Activated CD4-positive, CD25-positive, alpha-beta regulatory T cell treated with anti-CD3 and anti-CD28 coated beads, Interleukin-2, amount 50 U/mL, for 16 hours (primary cell): ENCODE results near the gene FSCB.
"Not testable (repeated sequence)": the region's sequence is repeated elsewhere in the genome, so short reads cannot be mapped to it uniquely, and the experiment has no call there.

Experiments used
- DNase-seq: peaks from one replicate; pipeline ENCODE4 v3.0.0-alpha.2; 2020; ENCODE audit warnings: low read depth, low spot score

FSCB gene

GRCh38 chr14:44507183-44507582 is at the start of gene FSCB:
Gene FSCB (minus strand): TSS chr14:44507283. CDS start chr14:44506987, 296 bp downstream.
- no peak for DNase-seq

- no peak for DNase-seq
Observed at GRCh38 chr14:44531658-44532057, 24.6 kb upstream of the FSCB start.

- DNase-seq: no peak
Observed at GRCh38 chr14:44530475-44530874, 23.4 kb upstream of the FSCB start.

GRCh38 chr14:44529026-44529425 is 21.9 kb upstream of the FSCB start:
- no peak for DNase-seq

GRCh38 chr14:44528180-44528579 is 21.1 kb upstream of the FSCB start:
- no peak for DNase-seq

- DNase-seq: no peak
Observed at GRCh38 chr14:44525237-44525636, 18.2 kb upstream of the FSCB start.

- not testable (repeated sequence) for DNase-seq
Observed at GRCh38 chr14:44515668-44516067, 8.6 kb upstream of the FSCB start.

- no peak for DNase-seq
Observed at GRCh38 chr14:44508834-44509233, 1.8 kb upstream of the FSCB start.

GRCh38 chr14:44505588-44505987 is 1.5 kb downstream of the FSCB start:
- no peak for DNase-seq

- DNase-seq: no peak
Observed at GRCh38 chr14:44497148-44497547, 9.9 kb downstream of the FSCB start.

GRCh38 chr14:44494137-44494536 is 12.9 kb downstream of the FSCB start:
- no peak for DNase-seq

- DNase-seq: no peak
Observed at GRCh38 chr14:44490966-44491365, 16.1 kb downstream of the FSCB start.

GRCh38 chr14:44477953-44478352 is 29.1 kb downstream of the FSCB start:
- no peak for DNase-seq

GRCh38 chr14:44468771-44469170 is 38.3 kb downstream of the FSCB start:
- DNase-seq: no peak

GRCh38 chr14:44463356-44464004 is 43.6 kb downstream of the FSCB start:
- no peak for DNase-seq

- no peak for DNase-seq
Observed at GRCh38 chr14:44462381-44462780, 44.7 kb downstream of the FSCB start.

- no peak for DNase-seq
Observed at GRCh38 chr14:44461811-44462210, 45.3 kb downstream of the FSCB start.
